Stimulated activated CD8-positive, alpha-beta memory T cell treated with anti-CD3 and anti-CD28 coated beads, Interleukin-7, amount 100 ng/mL, for 24 hours (primary cell): ENCODE data around the gene INF2.

Experiments used
- DNase-seq: peaks from one replicate; pipeline ENCODE4 v3.0.0-alpha.2; 2020; ENCODE audit warnings: low read depth

Gene INF2

GRCh38 chr14:104751539-104752422 is 62.4 kb downstream of the INF2 start:
- no peak for DNase-seq

- DNase-seq: no peak
These were observed 63.0 kb downstream of the INF2 start for GRCh38 chr14:104752423-104752734.

DNA sequence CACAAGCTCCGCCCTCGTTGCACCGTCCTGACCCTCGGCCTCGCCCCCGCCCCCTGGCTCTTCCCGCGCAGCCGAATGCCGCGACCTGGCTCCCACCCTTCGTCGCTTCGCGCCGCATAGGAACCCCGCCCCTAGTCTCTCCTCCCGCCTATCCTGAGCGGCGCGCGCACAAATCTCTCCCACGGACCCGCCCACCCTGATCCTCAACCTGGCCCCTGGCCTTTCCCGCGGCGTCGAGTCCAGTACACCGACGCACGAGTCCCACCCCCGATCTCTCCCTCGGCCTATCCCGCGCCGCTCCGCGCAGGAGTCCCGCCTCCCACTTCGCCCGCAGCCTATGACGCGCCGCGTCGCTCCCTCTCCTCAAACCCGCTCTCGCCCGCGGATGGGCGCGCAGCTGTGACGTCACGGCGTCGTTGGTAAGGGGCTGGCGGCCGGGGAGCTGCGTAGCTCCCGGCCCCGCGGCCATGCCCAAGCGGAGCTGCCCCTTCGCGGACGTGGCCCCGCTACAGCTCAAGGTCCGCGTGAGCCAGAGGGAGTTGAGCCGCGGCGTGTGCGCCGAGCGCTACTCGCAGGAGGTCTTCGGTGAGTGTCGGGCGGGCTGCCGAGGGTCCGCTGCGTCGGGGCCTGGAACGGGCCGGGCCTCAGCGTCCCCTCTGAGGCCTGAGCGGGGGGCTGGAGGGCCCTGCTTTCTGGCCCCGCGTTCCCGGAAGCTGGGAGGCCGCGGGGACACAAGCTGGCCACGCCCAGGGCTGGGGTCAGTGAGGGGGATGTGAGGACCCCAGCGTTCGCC is 63.5 kb downstream of the INF2 start, which contains the start of gene SIVA1:
TSS of gene SIVA1 (plus strand) at position 413 of the 793 bp plus-strand sequence. CDS start at position 468, 55 bp downstream.
- DNase-seq: peak; percentile 99

- DNase-seq: no peak
These were observed 64.3 kb downstream of the INF2 start for GRCh38 chr14:104753528-104754212.

GRCh38 chr14:104754213-104754851 is 64.9 kb downstream of the INF2 start:
- no peak for DNase-seq

- no peak for DNase-seq
These were observed 66.2 kb downstream of the INF2 start for GRCh38 chr14:104755621-104756020.

- DNase-seq: no peak
These were observed 67.2 kb downstream of the INF2 start for GRCh38 chr14:104756477-104757237.

DNA sequence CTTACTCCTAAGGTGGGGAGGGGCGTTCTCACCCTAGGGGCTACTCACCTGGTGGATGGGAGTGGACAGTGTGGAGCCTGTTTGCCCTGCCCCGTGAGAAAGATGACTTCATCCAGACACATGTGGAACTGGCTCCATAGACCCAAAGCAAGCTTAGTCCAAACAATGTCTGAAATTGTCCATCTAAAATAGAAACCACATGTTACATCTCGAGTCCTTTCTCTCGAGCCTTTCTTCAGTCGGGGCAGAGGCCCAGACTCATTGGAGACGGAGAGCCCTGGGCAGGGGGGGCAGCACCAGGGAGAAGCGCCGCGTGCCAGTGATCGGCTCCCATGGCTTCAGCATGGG is 67.8 kb downstream of the INF2 start:
- DNase-seq: no peak

GRCh38 chr14:104757681-104758392 is 68.4 kb downstream of the INF2 start:
- no peak for DNase-seq

- DNase-seq: no peak
These were observed 69.9 kb downstream of the INF2 start for GRCh38 chr14:104758981-104759969.

GRCh38 chr14:104765517-104765916 is 76.1 kb downstream of the INF2 start:
- no peak for DNase-seq

GRCh38 chr14:104766256-104766862 is 76.9 kb downstream of the INF2 start:
- no peak for DNase-seq

DNA sequence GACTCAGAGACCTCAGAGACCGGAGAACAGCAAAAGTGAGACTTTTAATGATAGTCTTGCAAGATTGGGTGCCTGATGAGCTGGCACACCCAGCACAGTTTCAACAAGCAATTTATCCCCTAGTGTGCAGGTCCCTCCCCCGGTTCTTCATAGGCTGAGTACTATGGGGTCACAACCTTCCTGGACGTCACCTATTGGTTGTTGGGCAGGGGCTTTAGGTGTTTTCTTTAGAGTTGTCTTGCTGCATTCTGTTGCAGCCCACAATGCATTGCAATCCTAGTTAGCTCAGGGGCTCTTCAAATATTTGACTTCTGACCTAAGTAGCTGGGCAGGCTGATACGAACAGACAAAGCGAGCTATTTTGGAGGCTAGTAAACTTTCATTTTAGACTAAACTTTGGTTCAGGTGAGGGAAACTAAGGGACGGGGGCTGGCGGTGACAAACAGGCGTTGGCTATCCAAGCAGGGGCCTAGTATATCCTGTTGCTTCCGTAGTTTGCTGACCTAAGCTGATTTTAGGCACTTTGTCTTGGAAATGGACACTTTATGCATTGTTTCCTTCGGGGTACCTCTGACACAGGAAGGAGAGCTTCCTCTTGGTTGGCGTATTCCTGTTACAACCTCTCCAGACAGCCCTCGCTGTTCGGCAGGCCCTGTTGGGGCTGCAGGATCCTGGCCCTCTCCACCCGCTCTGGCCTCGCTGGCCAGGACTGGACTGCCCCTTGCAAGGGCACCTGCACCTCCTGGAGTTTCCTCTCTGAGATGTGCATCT is 77.6 kb downstream of the INF2 start:
- DNase-seq: no peak

- no peak for DNase-seq
These were observed 78.2 kb downstream of the INF2 start for GRCh38 chr14:104767634-104767918.

GRCh38 chr14:104768437-104769323 is 79.3 kb downstream of the INF2 start:
- peak; percentile 87 for DNase-seq

DNA sequence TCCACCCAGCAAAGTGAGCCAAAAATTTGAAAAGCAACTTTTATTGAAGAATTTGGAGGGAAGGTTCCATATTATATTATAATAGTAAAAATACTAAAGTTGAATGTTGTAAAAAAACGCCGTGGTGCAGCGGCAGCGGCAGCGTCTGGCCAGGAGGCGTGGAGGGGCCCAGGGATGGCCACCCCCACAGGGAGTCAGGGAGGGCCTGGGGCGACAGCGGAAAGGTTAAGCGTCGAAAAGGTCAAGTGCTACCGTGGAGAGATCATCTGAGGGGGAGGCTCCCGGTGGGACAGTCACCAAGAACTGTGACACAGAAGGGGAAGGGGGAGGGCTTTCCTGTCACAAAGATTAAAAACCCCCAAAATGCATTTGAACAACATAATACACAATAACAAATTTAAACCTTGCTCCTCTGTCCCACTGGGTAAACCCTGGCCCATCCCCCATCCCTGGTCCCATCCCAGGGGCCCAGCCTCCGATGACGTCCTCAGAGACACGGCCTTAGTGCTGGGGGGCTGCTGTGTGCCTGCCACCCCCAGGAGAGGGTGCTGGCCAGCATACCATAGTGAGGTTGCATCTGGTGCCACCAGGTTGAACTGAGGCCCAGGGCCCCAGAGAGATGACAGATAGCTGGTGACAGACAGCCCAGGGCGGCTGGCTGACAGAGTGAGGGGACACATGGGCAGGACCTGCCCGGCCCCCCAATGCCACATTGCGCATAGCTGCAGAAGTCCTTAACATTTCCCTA is 80.1 kb downstream of the INF2 start:
- no peak for DNase-seq

- no peak for DNase-seq
These were observed 80.7 kb downstream of the INF2 start for GRCh38 chr14:104770072-104770579.
